Right renal pelvis (tissue), 4 donors: ENCODE data around the gene SDC3. TPM values are rescaled to one million over a fixed set of nuclear protein-coding genes. Genes with fewer than 3 reads are reported as not detected.

ENCODE experiments used
- DNase-seq, 4 donors: peaks; one replicate each; pipeline ENCODE4 v3.0.0-alpha.2; 2013; ENCODE audit warnings: low read depth in 4 of 4, low spot score in 3 of 4, missing footprints in 1 of 4
- polyA plus RNA-seq, 4 donors: library from polyadenylated mRNA; unstranded; fragments of 120-200 nt; gene quantifications; one replicate each; pipeline ENCODE4 v1.2.1, GENCODE V29; 2013; ENCODE audit not compliant: insufficient read length in 4 of 4

SDC3 gene
- polyA plus RNA-seq, 4 donors: 25.4 to 31.8 (median 28.4) TPM

GRCh38 chr1:30829889-30830288, 78.7 kb downstream of the SDC3 start:
- DNase-seq: no peak

DNA sequence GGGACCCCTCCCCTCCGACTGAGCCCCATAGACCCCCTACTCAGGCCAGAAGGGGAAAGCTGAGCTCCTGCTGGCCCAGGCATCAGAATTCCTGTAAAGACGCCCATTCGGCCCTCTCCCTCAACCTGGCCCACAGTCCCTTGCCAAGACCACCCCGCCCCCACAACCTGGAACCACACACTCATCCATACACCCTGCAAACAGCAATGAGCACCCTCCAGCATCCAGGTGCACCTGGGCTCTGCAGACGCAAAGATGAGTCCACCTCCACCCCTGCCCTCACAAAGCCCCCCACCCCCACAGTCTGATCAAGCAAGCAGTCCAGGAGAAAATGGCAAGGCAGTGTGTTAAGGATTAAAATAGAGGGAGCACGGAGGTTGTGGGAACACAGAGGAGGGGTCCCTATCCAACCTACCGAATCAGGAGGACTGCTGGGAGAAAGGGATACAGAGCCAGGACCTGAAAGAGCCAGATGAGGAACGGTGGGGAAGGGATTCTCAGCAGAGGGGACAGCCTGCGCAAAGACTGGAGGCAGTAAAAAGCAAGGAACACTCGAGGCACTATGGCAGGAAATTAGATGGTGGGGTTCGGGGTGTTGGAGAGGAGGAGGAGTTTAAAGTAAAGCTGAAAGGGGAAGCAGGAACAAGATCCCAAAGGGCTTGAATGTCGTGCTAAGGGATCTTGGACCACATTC, 83.7 kb downstream of the SDC3 start:
- no peak for DNase-seq

- DNase-seq: peak; percentile 87 to 91 (median 89)
These were observed 84.4 kb downstream of the SDC3 start for GRCh38 chr1:30823969-30824735.

DNA sequence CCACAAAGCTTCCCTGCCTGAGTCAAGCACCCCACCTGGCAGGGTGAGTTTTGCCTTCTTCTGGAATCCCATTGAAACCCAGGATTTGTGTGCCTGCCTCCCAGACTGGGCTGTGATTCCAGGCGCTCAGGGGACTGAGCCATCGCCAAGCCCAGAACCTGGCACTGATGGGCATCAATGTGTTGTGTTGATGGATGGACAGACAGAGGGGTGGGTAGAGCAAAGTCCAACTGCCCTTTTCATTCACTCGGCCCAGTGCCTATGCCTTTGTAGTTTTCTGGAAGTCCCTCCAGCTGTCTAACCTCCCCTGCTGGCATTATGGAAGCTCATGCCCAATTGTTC, 85.0 kb downstream of the SDC3 start:
- no peak for DNase-seq

DNA sequence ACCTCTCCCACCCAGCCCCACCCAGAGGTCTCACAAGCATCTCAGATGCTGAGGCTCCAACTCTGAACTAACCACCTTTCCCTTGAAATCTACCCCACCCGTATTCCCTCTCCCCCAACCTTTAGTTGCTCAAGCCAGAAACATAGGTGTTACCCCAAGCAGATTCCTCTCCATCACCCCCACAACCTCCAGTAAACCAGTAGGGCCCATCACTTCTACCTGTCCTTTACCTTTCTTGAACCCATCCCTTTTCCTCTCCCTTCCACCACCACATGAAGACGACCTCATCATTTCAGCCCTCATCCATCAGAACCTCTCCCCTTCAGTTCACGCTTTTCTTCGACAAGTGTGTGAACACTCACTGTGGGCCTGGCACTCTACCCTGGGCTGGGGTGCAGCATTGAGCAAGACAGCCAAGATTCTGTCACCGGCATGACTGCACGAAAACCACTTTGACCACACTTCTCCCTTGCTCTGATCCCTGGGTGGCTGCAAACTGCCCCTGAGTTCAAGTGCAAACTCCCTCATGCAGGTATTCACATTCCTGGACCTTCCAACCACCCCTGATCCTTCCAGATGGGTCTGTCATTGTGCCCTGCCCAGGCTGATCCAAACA, 85.5 kb downstream of the SDC3 start:
- DNase-seq: no peak

DNA sequence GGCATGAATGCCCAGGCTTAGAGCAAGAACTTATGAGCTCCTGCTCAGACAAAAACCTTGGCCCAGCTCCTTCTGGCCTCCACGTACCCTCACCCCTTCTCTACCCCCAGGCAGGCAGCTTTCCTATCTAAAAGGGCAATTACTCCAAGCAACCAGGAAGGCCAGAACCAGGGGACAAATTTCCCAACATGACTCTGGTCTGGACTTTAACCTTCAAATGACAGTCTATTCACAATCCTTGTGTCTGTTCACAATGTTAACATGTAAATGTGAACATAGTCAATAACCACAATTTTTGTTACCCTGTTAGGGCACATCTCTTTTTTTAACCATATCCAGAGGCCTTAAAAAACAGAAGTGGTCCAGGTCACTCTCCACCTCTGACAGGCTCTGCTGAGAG, 86.6 kb downstream of the SDC3 start:
- DNase-seq: no peak

DNA sequence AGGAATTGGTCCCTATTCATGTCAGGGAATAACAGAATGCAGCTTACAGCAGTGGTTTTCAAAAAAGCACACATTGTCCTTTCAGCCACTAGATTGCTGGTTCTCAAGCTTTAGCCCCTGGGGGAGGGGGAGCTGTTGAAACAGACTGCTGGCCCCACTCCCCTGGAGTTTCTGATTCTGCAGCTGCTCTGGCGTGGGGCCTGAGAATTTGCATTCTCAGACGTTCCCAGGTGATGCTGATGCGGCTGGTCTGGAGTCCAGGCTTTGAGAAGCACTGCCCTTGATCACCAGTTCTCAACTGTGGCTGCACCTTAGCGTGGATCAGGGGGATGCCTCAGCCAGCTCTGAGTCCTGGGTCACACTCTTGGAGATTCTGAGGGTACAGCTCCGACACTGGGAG, 88.3 kb downstream of the SDC3 start:
- DNase-seq: no peak

Other genes with a start within 250 kb of the SDC3 start
- gene MATN1, start 185.2 kb downstream of the SDC3 start, polyA plus RNA-seq: under 1 TPM; 0.13 to 0.24 (median 0.18) TPM
- gene LAPTM5, start 151.0 kb downstream of the SDC3 start, polyA plus RNA-seq: 10 to 100 TPM; 17.3 to 19.5 (median 18.9) TPM
- 100 to 1,000 TPM; 103 to 128 (median 120) TPM for gene PUM1, start 157.0 kb upstream of the SDC3 start, polyA plus RNA-seq